Common myeloid progenitor, CD34-positive (primary cell): ENCODE measurements around the gene KRT2.

ENCODE experiments used
- CTCF ChIA-PET: fragments of 350-600 bp; sonication (Branson Sonifier 250); formaldehyde crosslinking; loops from one replicate; lab custom pipeline; 2021; ENCODE audit warnings: antibody characterized with exemption; lab: Charles Lee
- POLR2A ChIA-PET: fragments of 350-600 bp; sonication (Branson Sonifier 250); formaldehyde crosslinking; loops from one replicate; lab custom pipeline; 2021; ENCODE audit warnings: antibody characterized with exemption; lab: Charles Lee
- DNase-seq, 3 donors: peaks; one replicate each; pipeline versions ENCODE4 v3.0.0 to v3.0.0-alpha.2; 2013
- H3K27ac ChIP-seq, 2 experiments: 1 replicate in 1 of 2; 2 replicates in 1 of 2; pipeline ENCODE4 v1.7.0; 2013; ENCODE audit warnings: inconsistent platforms in 2 of 2, low read length in 2 of 2, mild to moderate bottlenecking in 2 of 2, low read depth in 1 of 2, moderate library complexity in 1 of 2; ENCODE audit not compliant: severe bottlenecking in 2 of 2, insufficient read depth in 1 of 2, poor library complexity in 1 of 2
- H3K27me3 ChIP-seq, 5 experiments: replicated peaks in 2 of 5; 1 replicate in 3 of 5; 2 replicates in 2 of 5; pipeline versions ENCODE4 v1.6.1 to v1.7.0; 2013; ENCODE audit warnings: low read length in 4 of 5, mild to moderate bottlenecking in 2 of 5, moderate library complexity in 2 of 5, inconsistent platforms in 1 of 5; ENCODE audit not compliant: insufficient read depth in 5 of 5, control insufficient read depth in 4 of 5
- H3K36me3 ChIP-seq, 4 experiments: 1 replicate in 2 of 4; 2 replicates in 2 of 4; pipeline versions ENCODE4 v1.6.1 to v1.7.0; 2013; ENCODE audit warnings: low read length in 3 of 4, control low read depth in 1 of 4, mild to moderate bottlenecking in 1 of 4; ENCODE audit not compliant: control insufficient read depth in 4 of 4, insufficient read depth in 4 of 4
- H3K4me1 ChIP-seq, 4 experiments: 1 replicate in 3 of 4; 2 replicates in 1 of 4; pipeline versions ENCODE4 v1.6.1 to v1.7.1; 2013; ENCODE audit warnings: low read length in 3 of 4, mild to moderate bottlenecking in 3 of 4, control low read depth in 1 of 4, inconsistent platforms in 1 of 4, moderate library complexity in 1 of 4; ENCODE audit not compliant: control insufficient read depth in 4 of 4, insufficient read depth in 4 of 4; ENCODE audit errors: control extremely low read depth in 1 of 4
- H3K4me3 ChIP-seq, 7 experiments: 1 replicate in 4 of 7; 2 replicates in 3 of 7; pipeline versions ENCODE4 v1.5.1 to v1.7.0; 2013; ENCODE audit warnings: mild to moderate bottlenecking in 7 of 7, low read length in 6 of 7, moderate library complexity in 6 of 7, inconsistent platforms in 2 of 7, low read depth in 2 of 7, control low read depth in 1 of 7; ENCODE audit not compliant: insufficient read depth in 4 of 7, control insufficient read depth in 1 of 7; ENCODE audit errors: extremely low read depth in 1 of 7
- H3K9me3 ChIP-seq, 5 experiments: 1 replicate in 4 of 5; 2 replicates in 1 of 5; pipeline versions ENCODE4 v1.6.1 to v1.7.1; 2013; ENCODE audit warnings: low read length in 4 of 5, mild to moderate bottlenecking in 2 of 5, inconsistent platforms in 1 of 5, low read depth in 1 of 5, moderate library complexity in 1 of 5; ENCODE audit not compliant: control insufficient read depth in 4 of 5, insufficient read depth in 2 of 5; ENCODE audit errors: control extremely low read depth in 1 of 5
- WGBS: methylation state at CpG from one replicate; pipeline ENCODE4 v1.1.5; 2013; ENCODE audit not compliant: insufficient coverage; 5-methylcytosine and 5-hydroxymethylcytosine counted together

Gene KRT2

DNA sequence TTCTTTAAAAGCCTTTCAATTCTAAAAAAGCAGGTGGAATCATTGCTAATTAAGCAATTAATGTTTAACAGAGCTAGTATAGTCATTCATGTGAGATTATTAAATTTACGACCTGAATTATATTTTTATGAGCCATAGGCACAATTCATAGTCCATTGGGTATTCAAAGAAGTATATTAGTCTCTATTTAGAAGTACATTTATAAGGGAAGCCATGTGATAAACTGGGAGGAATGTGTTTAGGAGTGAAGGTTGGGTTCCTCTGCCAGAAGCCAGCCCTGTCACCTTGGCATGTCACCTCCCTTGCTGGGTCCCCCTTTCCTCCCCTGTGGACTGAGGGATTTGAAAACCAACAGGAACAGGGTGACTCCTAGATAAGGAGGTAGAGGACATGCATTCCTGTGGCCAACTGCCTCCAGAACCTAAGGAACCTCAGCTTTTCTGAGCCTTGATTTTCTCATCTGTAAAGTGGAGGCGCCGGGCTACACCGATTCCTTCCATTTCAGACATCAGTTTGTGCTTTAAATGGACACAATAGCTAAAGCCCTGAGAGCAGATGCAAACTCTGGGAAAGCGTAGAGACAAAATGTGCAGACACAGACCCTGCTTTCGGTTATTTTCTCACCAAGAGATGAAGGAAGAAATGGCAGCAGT is 5.4 kb upstream of the KRT2 start:
- Histone ChIP-seq H3K36me3 (no peaks in the 10 kb centered on the region), H3K4me3 (no peak overlapping the region), H3K27me3 (peaks cover 0 to 5% (median 0%) of the 10 kb centered on the region in 5 experiments), H3K4me1 (peaks cover 4 to 12% (median 7%) of the 10 kb centered on the region in 4 experiments), H3K27ac (no peak overlapping the region), H3K9me3 (no peaks in the 10 kb centered on the region)
- ChIA-PET POLR2A (no interaction called here), CTCF (interaction anchor here (1.8 kb wide), 1 partner anchor 33 kb away, joined by 6 read pairs; no protein-coding TSS in a partner anchor)
- no peak for DNase-seq
- WGBS = 97% methylated on average over 5 of the region's 6 CpGs

DNA sequence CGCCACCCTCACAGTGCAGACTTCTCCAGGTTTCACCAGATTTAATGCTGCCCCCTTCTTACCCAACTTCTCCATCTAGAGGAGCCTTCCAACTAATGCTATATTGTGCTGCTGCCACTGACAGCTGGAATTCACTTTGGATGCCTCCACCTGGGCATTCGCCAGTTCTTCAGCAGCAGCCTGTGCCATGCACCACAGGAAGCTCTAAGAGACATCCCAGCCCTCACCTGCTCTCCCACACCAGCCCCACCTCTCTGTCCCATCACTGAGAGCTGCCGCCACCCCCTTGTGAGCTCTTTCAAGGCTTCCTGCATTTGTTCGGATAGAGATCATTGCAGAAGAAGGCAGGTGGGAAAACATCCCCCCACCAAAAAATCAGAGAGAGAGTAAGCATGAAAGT is 4.6 kb upstream of the KRT2 start:
- Histone ChIP-seq H3K27me3 (peaks cover 0 to 5% (median 0%) of the 10 kb centered on the region in 5 experiments), H3K4me3 (no peak overlapping the region), H3K9me3 (no peaks in the 10 kb centered on the region), H3K27ac (no peak overlapping the region), H3K36me3 (no peaks in the 10 kb centered on the region), H3K4me1 (peaks cover 0 to 5% (median 2%) of the 10 kb centered on the region in 4 experiments)
- DNase-seq = no peak
- WGBS = 97% methylated on average over 3 of the region's 4 CpGs
- ChIA-PET CTCF (interaction anchor here (1.1 to 1.8 kb wide), 2 partner anchors 34 to 75 kb away, joined by 4 to 6 read pairs; no protein-coding TSS in a partner anchor), POLR2A (no interaction called here)

DNA sequence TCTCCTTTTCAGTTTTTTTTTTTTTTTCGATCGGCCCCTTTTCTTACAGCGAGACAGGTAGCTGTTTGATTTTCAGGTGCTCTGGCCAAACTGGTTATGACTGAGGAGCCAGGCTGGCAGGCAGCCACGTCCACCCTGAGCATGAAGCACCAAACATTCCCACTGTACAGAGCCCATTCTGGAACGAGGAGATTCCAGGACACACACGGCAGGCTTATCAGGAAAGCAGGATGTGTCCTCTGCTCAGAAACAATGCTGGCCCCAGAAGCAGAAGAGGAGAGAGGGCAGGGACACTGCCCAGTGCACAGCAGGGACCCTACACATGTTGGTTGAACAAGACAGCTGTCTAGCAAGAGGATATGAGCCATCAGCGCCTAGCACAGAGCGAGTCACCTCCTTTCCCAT is 3.7 kb upstream of the KRT2 start:
- Histone ChIP-seq H3K4me3 (no peak overlapping the region), H3K9me3 (no peaks in the 10 kb centered on the region), H3K27ac (no peak overlapping the region), H3K27me3 (peaks cover 0 to 5% (median 0%) of the 10 kb centered on the region in 5 experiments), H3K36me3 (no peaks in the 10 kb centered on the region), H3K4me1 (peaks cover 0 to 4% (median under 1%) of the 10 kb centered on the region in 4 experiments)
- ChIA-PET POLR2A (no interaction called here), CTCF (interaction anchor here (1.1 kb wide), 1 partner anchor 74 kb away, joined by 4 read pairs; no protein-coding TSS in a partner anchor)
- WGBS = 97% methylated on average over 7 of the region's 8 CpGs
- no peak for DNase-seq

DNA sequence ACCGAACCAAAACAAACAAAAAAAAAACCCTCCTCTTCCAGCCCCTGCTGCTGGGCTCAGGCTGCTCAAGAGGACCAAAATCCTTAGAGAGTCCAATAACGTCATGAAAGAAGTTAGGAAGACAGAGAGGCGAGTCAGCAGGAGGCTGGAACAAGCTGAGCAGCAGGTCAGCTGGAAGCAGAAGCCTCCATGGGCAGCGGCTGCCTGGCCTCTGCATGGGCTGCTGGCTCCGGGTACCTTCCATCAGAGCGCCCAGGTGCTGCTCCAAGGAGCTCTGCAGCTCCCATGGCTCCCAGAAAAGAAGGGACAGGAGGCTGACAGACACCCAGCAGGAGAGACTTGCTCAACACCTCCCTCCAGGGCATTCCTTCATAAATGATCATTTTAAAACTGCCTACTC is 3.2 kb upstream of the KRT2 start:
- Histone ChIP-seq H3K4me1 (peaks cover 0 to 4% (median 1%) of the 10 kb centered on the region in 4 experiments), H3K4me3 (no peak overlapping the region), H3K27me3 (peaks cover 0 to 5% (median 0%) of the 10 kb centered on the region in 5 experiments), H3K36me3 (no peaks in the 10 kb centered on the region), H3K9me3 (no peaks in the 10 kb centered on the region), H3K27ac (no peak overlapping the region)
- 98% methylated on average over 5 of the region's 6 CpGs for WGBS
- DNase-seq = no peak
- ChIA-PET POLR2A (no interaction called here), CTCF (no interaction called here)

DNA sequence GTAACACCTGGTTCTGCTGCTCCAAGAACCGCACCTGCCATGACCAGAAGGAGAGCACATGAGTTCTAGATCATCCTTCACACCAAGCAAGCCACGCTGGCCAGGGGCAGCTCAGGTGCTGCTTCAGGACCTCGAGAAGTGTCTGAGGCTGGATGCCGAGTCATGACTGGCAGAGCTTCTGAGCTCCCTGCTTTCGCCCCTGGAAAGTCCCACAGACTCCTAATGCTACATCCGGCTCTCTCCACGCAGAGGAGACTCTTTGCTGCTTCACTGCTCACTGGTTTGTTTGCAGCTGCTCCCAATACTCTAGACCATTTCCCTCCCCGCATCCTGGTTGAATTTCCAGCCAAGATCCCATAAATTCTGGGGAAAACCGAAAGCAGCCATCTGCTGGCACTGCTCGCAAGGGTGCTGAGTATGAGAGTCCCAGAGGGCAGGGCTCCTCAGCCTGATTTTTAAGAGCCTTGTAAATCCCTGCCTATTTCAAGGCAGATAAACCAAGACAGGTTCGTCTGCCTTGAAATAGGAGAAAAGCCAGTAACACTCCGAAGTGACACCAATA is 1.4 kb downstream of the KRT2 start:
- POLR2A ChIA-PET = no interaction called here
- Histone ChIP-seq H3K9me3 (no peaks in the 10 kb centered on the region), H3K27me3 (no peaks in the 10 kb centered on the region), H3K27ac (no peak overlapping the region), H3K36me3 (no peaks in the 10 kb centered on the region), H3K4me3 (no peak overlapping the region), H3K4me1 (peaks cover 3 to 9% (median 8%) of the 10 kb centered on the region in 4 experiments)
- no peak for DNase-seq
- CTCF ChIA-PET = interaction anchor here (0.7 kb wide), 1 partner anchor 228 kb away, joined by 3 read pairs; no protein-coding TSS in a partner anchor
- WGBS = 84% methylated on average over 11 of the region's 12 CpGs

DNA sequence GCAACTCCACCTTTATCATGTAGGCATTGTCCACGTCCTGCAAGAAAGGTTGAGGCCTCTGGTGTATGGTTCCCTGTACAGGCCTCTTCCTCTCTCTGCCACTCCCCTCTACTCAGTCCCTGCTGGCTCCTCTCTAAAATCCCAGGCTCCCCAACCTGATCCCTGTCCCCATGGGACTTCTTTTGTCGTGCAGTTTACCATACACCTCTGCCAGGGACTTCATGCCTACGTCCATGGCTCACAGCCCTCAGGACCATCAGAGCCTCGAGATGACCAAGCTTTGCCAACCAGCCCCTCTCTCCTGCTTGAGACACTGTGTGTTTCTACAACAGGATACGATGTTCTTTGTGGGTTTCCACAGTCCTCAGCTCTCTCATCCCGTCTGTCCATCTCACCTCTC is 2.9 kb downstream of the KRT2 start:
- H3K4me1 ChIP-seq = peaks cover 3 to 17% (median 16%) of the 10 kb centered on the region in 4 experiments
- DNase-seq = no peak
- ChIA-PET CTCF (interaction anchor here (1.2 kb wide), 1 partner anchor 39 kb away, joined by 3 read pairs; no protein-coding TSS in a partner anchor), POLR2A (no interaction called here)
- H3K4me3 ChIP-seq = no peak overlapping the region
- no peaks in the 10 kb centered on the region for H3K36me3 ChIP-seq
- H3K27ac ChIP-seq = no peak overlapping the region
- H3K9me3 ChIP-seq = no peaks in the 10 kb centered on the region
- WGBS = 93% methylated on average over 6 of the region's 6 CpGs
- H3K27me3 ChIP-seq = no peaks in the 10 kb centered on the region

- Histone ChIP-seq H3K27ac (no peak overlapping the region), H3K36me3 (no peaks in the 10 kb centered on the region), H3K4me3 (no peak overlapping the region), H3K9me3 (no peaks in the 10 kb centered on the region), H3K27me3 (no peaks in the 10 kb centered on the region), H3K4me1 (peaks cover 3 to 17% (median 16%) of the 10 kb centered on the region in 4 experiments)
- ChIA-PET CTCF (interaction anchor here (0.7 to 1.2 kb wide), 3 partner anchors 12 to 38 kb away, joined by 3 read pairs; no protein-coding TSS in a partner anchor), POLR2A (no interaction called here)
- DNase-seq = no peak
- 97% methylated on average over 8 of the region's 8 CpGs for WGBS
Measured at GRCh38 chr12:52648012-52648550, 3.9 kb downstream of the KRT2 start.
